GOT3 (cell line): ENCODE measurements around the gene CFAP68.
A peak's percentile ranks its signal among the peaks of the same experiment; 100 is the strongest.
"Not testable (repeated sequence)": the region's sequence is repeated elsewhere in the genome, so short reads cannot be mapped to it uniquely, and the experiment has no call there.

Source experiments
- DNase-seq: peaks from one replicate; lab custom pipeline; 2025; ENCODE audit warnings: mixed read lengths; lab: John Stamatoyannopoulos, UW

Gene CFAP68

GRCh38 chr11:111917788-111918187 lies 38.4 kb downstream of the CFAP68 start:
- DNase-seq = no peak

GRCh38 chr11:111918390-111919256 lies 39.3 kb downstream of the CFAP68 start, which contains the start of gene C11orf52:
C11orf52 (plus strand) TSS chr11:111918913; CDS start chr11:111918973, 60 bp downstream.
- no peak for DNase-seq

GRCh38 chr11:111920908-111921307 lies 41.6 kb downstream of the CFAP68 start:
- no peak for DNase-seq

- no peak for DNase-seq
Measured at GRCh38 chr11:111921541-111922230, 42.3 kb downstream of the CFAP68 start.

- no peak for DNase-seq
Measured at GRCh38 chr11:111922803-111923202, 43.5 kb downstream of the CFAP68 start.

- DNase-seq = no peak
Measured at GRCh38 chr11:111923351-111923788, 44.0 kb downstream of the CFAP68 start.

- no peak for DNase-seq
Measured at GRCh38 chr11:111923951-111924350, 44.6 kb downstream of the CFAP68 start.

- DNase-seq = no peak
Measured at GRCh38 chr11:111925953-111926352, 46.6 kb downstream of the CFAP68 start.

GRCh38 chr11:111926505-111927391 lies 47.4 kb downstream of the CFAP68 start:
- DNase-seq = peak; percentile 69

- no peak for DNase-seq
Measured at GRCh38 chr11:111930472-111930871, 51.1 kb downstream of the CFAP68 start.

- DNase-seq = no peak
Measured at GRCh38 chr11:111932611-111932950, 53.2 kb downstream of the CFAP68 start.

- not testable (repeated sequence) for DNase-seq
Measured at GRCh38 chr11:111933176-111933575, 53.8 kb downstream of the CFAP68 start.

- no peak for DNase-seq
Measured at GRCh38 chr11:111933872-111934271, 54.5 kb downstream of the CFAP68 start.

- no peak for DNase-seq
Measured at GRCh38 chr11:111934306-111934705, 55.0 kb downstream of the CFAP68 start.
